ENCODE measurements around the gene RPL39L.
A peak's percentile ranks its signal among the peaks of the same experiment; 100 is the strongest.
"Not testable (repeated sequence)": the region's sequence is repeated elsewhere in the genome, so short reads cannot be mapped to it uniquely, and the experiment has no call there.

RPL39L gene

DNA sequence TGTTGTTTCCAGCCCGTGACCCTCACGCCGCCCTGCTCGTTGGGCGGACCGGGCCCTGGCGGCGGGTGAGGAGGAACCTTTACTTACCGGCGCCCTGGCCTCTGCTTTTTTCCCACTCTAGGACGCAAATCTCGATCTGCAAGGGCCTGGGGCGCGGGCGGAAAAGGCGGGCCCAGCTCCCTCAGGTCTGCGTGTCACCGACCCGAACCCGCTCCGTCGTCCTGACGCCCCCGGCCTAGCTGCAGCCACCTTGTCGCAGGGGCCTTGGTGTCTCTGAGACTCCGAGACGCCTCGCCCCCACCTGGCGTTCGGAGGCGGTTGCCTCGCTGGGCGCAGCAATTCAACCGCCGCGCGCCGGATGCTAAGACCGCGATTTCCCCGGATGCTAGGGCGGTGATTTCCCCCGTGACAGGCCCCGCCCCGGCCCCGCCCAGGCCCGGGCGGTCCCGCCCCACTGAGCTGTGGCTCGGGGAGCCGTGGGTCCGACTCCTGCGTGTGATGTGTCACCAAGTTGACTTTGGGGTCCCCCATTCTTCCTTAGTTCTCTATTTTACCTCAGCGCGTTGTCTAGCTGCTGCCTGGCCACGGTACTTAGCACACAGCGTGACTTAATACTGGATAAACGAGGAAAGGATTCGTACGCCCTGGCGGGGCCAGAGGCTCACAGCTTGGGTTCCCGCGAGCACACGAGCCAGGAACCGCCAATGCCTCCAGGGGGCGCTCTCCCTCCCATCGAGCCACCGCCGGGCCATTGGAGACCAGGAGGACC, at the start of gene RPL39L:
TSS of gene RPL39L (minus strand) at position 371 of the 769 bp plus-strand sequence. CDS start 18,196 bp downstream, outside the sequence.
- peak; percentile 93 for DNase-seq

DNA sequence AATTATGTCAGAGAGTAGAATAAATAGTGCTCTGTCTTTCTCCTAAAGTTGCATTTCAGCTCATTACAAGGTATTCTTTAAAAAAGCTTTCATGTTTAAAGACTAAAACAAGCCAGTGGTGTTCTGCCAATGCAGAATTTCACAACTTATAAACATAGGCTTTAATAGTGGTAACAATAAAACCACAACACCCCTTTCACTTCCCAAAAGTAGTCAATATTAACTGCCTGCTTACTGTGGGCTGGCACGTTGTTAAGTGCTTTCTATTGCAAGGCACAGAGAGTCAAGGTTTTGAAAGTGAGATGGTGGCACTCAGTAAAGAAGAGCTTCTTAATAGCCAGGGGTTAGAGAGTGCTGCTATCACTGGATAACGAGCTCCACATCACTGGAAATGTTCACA, 49.6 kb upstream of the RPL39L start:
- no peak for DNase-seq

DNA sequence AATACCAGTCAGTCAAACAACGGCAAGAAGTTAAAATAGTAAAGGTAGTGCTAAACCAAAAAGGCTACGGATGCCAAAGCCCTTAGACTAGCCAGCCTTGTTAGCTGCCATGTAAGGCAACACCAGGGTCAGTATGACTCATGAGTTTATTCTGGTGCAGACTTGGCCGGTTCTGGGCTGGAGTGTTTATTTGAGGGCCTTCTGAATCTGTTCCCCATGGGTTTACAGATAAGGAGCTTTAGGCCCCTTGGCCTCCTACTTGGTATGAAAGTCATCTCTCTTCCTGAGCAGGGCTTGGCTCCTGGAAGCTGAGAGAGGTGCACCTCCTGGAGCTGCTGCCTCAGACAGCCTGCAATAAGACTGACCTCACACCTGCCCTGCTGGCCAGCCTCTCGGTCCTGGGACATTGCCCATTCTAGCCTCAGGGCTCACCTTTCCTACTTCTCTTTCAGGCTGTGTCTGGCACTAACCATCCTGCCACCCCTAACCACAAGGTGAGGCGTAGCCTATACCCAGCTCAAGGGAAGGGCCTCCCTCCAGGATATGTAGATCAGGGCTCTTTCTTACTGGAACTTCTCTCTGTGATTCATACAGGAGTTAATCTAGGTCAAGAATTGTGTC, 47.6 kb upstream of the RPL39L start:
- DNase-seq: no peak

DNA sequence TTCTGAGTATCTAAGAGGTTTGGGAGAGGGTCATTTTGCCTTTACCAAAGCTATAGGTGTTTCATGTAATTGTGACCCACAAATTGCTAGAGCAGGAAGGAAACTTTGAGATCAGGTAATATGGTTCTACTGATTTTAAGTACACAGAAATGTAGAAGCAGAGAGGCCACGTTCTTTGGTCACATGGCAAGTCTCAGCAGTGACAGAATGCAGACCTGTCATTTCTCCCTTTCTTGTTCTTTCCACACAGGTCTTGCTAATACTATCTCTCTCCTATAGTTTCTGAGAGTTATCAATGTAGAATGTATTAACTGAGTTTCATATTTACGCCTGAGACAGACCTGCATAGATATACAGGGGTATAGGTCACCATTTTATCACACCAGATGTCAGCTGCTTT, 47.1 kb upstream of the RPL39L start:
- DNase-seq: no peak

DNA sequence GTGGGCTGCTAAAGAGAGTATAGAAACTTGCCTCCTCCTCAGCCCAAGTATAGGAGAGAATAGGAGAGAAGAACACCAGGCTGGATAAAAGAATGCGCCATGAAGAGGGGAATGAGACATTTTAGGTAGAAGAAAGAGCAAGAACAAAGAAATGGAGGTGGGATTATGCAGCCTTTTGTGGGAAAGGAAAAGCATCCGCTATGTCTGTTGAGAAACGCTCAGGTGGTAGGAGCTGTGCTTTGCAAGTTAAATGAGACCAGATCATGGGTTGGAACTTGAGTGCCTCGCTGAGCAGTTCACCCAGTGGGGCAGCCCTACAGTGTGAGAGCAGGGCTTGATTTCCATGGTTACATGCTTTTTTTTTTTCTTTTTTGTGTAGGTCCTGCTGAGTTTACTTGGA, 46.5 kb upstream of the RPL39L start:
- DNase-seq: no peak

DNA sequence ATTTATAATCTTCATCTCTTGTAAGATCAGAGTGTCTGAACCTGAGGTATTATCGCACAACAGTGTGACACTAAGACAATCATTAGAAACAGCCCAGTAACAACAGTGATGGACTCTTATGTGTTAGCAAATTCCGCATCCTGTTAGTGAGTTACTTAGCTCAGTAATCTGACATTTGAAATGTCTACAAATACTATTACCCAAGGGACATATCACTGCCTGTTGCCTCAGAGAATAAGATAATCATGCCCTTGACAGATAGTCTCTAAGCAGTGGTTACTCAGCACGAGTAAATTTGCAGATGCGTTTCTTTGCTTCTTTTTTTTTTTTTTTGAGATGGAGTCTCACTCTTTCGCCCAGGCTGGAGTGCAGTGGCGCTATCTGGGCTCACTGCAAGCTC, 44.6 kb upstream of the RPL39L start:
- DNase-seq: no peak

DNA sequence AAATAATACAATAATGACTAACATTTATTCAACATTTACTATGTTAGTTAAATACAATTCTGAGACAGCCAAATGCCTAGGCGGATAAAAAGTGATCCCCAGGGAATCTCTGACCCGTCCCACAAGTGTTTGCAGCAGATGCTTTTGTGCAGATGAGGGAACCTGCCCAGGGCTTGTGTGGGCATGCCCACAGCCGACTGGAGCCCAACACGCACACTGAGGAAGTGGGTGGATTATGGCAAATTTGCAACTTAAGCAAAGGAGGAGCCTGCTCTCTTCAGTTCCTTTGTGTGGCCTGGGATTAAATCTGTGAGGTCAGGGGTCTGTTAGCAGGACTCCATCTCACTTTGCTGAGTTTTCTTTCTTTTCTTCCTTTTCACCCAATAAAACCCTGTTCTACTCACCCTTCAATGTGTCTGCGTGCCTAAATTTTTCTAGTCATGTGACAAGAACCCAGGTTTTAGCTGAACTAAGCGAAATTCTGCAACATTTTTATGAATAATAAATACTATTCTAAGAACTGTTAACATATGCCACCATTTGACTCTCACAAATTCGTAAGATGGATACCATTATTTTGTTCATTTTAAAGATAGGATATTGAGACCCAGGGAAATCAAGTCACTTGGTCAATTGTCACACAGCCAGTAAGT, 44.0 kb upstream of the RPL39L start:
- DNase-seq: no peak

DNA sequence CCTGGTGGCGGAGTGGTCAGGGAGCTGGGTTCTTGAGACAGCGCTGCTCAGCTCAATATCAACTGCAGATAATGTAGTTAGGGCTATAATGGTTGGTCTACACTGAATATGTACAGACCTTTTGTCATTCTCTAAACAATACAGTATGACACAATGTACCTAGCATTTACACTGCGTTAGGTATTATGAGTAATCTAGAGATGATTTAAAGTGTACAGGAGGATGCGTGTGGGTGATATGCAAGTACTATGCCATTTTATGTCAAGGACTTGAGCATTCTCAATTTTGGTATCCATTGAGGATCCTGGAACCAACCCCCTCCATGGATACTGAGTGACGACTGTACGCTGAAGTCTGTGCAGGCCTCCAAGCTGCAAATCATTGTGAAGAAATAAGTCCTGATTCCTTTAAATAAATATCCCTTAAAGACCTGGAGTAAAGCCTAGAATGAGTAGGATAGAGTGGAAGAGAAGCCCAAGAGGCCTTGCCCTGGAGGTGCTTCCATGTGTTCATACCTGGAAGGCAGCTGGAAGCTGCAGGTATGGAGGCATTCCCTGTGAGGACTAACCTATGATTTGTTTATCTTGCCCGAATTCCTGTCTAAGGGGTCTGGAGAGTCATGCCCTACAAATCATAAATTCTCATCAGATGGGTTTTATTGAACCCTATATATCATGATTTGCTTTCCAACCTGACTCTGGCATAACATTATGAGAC, 42.3 kb upstream of the RPL39L start:
- no peak for DNase-seq

DNA sequence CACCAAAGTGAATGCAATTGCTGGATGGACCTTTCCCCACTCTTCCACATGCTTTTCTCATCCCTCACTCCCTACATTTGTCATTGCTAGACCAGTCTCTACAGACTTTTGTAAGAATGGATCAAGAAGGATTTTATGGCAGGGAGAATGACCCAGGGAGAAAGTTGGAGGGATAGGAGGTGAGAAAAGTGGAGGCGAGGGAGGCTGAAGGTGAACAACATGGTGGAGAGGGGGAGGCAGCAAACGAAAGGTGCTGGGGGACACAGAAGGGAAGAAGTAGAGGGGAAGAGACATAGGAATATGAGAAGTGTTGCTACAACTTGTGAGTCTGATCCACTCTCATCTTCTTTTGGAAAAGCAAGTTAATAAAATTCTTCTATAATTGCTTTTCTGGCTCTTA, 33.6 kb upstream of the RPL39L start:
- no peak for DNase-seq

DNA sequence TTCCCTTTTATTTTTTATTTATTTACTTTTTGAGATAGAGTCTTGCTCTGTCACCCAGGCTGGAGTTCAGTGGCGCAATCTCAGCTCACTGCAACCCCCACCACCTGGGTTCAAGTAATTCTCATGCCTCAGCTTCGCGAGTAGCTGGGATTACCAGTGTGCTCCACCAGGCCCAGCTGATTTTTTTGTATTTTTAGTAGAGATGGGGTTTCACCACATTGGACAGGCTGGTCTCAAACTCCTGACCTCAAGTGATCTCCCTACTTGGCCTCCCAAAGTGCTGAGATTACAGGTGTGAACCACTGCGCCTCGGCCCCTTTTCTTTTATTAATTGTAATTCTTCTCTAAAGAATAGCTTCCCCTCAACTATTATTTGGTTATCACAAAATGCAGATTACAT, 31.6 kb upstream of the RPL39L start:
- not testable (repeated sequence) for DNase-seq

DNA sequence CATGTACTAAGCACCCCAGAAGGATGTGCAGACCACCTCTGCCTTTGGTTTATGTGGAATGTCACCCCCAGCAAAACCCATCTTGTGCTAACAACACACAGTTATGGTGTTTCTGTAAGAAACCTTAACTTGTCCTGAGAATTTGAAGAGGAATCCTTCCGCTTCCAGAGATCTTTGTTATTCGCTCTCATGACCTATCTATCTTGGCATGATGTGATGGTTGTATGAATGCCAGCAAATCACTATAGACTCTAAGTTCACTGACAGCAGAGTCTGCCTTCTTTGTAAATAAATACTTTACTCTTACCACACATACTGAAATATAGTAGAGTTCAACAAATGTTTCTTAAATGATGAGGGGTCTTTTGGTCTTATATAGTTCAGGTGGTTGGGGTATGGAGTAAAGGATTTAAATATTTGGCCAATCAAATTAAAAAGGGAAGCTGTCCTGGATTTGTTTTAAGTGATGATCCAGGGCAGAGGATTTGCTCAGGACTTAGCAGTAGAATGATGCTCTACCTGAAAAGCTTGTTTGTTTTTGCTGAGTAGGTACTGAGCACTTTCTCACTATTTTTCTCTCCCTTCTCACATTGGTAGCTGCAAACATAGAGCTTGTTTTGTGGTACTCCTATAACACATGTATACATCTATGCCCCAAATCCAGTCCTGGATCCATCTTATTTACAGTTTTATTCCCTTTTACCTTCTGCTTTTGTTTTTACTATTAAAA, 30.1 kb upstream of the RPL39L start:
- no peak for DNase-seq

DNA sequence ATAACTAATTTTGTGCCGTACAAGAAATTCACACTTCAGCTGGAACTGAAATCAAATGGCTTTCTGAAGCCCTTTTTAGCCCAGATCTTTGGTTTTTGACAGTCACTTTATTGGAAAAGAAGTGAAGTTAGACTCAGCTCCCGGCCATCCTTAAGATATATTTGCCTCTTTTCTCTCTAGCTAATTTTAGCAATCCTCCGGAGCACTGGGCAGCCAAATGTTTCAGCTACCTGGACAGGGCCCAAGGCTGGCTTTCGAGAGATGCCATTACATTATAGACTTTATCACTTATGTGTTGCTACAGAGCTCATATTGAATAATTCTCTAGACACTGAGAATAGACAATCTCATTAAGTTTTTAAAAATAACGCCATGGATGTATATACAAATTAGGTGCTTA, 28.5 kb upstream of the RPL39L start:
- no peak for DNase-seq

DNA sequence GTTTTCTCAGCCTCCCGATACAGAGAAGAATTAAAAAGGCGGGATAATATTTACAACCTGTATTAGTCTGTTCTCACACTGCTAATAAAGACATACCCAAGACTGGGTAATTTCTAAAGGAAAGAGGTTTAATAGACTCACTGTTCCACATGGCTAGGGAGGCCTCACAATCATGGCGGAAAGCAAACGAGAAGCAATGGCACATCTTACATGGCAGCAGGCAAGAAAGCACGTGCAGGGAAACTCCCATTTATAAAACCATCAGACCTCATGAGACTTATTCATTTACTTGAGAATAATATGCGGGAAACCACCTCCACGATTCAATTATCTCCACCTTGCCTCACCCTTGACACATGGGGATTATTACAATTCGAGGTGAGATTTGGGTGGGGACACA, 27.5 kb upstream of the RPL39L start:
- DNase-seq: no peak

DNA sequence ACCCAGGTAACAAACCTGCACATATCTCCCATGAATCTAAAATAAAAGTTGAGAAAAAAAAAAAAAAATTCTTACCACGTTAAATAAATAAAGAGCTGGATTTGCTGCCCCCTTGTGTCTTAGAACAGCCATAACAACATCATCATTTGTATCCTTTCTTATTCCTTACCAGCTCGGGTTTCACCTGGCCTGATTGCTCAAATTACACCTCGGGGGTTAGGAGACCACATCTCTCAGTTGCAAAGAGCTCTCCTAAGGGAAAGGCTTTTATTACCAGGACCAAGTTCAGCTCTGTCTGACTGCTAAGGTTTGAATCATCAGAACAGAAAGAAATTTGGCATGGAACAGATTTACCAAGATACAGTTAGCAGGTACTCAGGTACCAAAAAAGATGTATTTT, 25.8 kb upstream of the RPL39L start:
- peak; percentile 21 for DNase-seq

DNA sequence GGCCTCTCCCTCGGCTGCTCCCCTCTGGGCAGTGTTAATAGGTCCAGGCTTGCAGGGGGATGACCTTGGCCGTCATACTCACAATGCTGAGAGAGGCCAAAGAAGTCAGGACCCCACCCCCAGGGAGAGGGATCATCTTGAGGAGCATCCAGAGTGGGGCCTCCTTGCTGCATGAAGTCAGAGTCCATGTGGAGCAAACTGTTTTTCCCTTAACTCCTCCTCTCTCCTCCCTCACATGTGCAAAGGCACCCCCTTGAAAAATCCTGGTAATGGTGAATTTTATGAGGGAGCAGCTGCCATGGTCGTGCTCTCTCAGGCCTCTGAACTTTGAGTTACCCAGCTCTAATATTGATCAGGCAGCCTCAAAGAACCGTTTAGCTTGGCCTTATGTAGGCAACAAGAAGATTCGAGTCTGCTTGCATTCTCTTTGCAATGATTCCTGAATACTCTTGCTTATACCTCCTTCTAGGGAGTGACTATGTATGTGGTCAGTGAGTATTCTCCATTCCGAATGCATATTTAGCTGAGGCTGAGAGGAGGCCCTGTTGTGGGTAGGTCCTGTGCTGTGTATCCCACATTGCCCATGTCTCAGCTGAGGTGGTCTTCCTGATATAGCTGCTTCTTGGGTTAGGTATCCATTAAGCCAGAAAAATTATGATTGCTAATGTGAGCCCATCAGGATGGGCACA, 23.1 kb upstream of the RPL39L start:
- DNase-seq: no peak

DNA sequence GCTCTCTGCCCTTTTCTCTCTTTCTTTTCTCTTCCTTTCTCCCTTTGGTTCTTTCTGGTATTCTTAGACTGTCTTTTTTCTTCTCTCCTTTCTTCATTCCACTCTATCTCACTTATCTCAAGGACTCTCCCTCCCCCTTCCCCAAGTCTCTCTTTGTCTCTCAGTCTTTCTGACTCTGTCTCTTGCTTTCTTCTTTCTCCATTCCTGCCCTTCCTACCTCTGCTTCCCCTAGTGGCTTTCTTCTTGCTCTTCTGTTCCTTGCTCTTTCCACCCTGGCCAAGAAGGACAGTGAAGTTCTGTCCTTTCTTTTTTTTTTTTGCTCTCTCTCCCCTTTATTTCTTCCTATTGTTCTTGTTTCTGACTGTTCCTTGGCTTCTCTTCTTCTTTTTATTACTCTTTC, 22.3 kb upstream of the RPL39L start:
- no peak for DNase-seq

DNA sequence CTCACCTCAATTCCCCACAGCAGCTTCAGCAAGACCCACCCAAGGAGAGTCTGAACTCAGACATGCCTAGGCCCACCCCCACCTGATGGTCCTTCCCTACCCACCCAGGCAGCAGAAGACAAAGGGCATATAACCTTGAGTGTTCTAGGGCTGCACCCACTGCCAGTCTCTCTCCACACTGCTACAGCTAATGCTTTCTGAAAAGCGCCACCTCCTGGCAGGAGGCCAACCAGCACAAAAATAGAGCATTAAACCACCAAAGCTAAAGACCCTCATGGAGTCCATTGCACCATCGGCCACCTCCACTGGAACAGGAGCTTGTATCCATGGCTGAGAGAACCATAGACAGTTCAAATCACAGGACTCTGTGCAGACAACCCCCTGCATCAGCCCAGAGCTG, 11.3 kb upstream of the RPL39L start:
- DNase-seq: peak; percentile 49

DNA sequence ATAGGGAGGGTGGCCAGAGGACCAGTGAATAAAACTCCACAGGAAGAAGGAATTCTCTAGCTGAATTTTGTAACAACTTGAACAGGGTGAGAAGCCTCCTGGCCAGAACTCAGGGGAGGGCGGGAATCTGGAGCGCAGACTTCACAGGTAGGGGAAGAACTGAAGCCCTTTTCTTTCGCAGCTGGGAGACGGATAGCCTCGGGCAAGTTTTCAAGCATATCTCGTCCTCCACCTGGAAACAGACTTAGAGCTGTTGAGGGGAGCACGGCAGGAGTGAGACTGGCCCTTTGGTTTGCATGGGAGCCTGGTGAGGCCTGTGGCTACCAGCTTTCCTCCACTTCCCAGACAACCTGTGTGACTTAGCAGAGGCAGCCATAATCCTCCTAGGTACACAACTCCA, 10.9 kb upstream of the RPL39L start:
- DNase-seq: no peak

DNA sequence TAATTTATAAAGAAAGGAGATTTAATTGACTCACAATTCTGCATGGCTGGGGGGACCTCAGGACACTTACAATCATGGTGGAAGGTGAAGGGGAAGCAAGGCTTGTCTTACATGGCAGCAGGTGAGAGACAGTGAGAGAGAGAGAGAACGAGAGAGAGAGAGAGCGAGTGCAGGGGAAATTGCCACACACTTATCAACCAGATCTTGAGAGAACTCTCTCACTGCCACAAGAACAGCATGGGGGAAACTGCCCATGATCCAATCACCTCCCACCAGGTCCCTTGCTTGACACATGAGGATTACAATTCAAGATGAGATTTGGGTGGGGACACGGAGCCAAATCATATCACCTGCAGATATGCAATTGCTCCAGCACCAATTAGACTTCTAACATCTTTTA, 7.1 kb upstream of the RPL39L start:
- DNase-seq: no peak

DNA sequence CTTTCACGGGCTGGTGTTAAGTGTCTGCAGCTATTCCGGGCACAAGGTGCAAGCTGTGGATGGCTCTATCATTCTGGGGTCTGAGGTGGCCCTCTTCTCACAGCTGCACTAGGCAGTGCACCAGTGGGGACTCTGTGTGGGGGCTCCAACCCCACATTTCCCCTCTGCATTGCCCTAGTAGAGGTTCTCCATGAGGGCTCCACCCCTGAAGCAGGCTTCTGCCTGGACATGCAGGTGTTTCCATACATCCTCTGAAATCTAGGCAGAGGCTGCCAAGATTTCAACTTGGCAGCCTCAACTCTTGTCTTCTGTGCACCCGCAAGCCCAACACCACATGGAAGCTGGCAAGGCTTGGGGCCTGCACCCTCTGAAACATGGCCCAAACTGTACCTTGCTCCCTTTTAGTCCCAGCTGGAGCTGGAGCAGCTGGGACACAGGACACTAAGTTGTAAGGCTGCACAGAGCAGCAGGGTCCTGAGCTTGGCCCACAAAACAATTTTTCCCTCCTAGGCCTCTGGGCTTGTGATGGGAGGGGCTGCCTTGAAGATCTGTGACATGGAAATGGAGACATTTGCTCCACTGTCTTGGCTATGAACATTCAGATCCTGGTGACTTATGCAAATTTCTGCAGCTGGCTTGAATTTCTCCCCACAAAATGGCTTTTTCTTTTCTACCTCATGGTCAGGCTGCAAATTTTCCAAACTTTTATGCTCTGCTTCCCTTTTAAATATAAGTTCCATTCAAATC, 6.0 kb upstream of the RPL39L start:
- DNase-seq: no peak

DNA sequence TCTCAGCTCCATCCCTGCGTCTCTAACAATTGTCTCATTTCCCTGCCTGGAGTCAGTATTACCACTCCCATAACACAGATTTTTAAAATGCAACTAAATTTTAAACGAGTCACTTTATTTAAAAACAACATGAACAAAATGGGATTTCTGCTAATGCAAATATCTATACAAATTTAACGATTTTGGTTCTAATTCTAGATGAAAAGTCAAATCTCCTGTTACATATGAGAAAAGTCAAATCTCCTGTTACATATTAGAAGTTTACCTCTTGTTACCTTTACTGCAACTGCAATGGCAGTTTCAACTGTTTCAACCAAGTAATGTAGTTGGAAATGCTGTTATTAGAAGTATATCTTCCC, 578 bp upstream of the RPL39L start:
- DNase-seq: no peak

DNA sequence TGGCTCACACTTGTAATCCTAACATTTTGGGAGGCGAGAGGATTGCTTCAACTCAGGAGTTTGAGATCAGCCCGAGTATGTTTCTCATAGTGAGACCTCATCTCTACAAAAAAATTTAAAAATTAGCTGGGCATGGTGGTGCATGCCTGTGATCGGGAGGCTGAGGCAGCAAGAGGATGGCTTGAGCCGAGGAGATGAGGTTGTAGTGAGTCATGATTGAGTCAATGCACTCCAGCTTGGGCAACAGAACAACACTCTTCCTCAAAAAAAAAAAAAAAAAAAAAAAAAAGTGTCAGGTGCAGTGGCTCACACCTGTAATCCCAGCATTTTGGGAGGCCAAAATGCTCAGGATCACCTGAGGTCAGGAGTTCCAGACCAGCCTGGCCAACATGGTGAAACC, 2.4 kb downstream of the RPL39L start:
- DNase-seq: no peak
